Cardiac fibroblast (primary cell): ENCODE measurements around the gene ATP1A2.

Source experiments
- DNase-seq, 2 donors: peaks; one replicate each; pipeline versions ENCODE4 v3.0.0 to v3.0.0-alpha.2; 2010; ENCODE audit warnings: low read depth in 2 of 2
- H3K4me3 ChIP-seq, 2 donors: replicated peaks in 1 of 2; 1 replicate in 1 of 2; 2 replicates in 1 of 2; pipeline ENCODE4 v1.5.1; 2011; ENCODE audit warnings: low read depth in 2 of 2, low read length in 2 of 2, mild to moderate bottlenecking in 2 of 2, moderate library complexity in 1 of 2
- CTCF ChIP-seq: IDR thresholded peaks from one replicate; pipeline ENCODE4 v1.5.1; 2011; ENCODE audit warnings: low read depth, mild to moderate bottlenecking, low read length, inconsistent platforms

The ATP1A2 gene

GRCh38 chr1:160177231-160177630 lies 61.7 kb downstream of the ATP1A2 start:
- H3K4me3 ChIP-seq = no peak overlapping the region
- TF ChIP-seq CTCF = no peak
- no peak for DNase-seq

DNA sequence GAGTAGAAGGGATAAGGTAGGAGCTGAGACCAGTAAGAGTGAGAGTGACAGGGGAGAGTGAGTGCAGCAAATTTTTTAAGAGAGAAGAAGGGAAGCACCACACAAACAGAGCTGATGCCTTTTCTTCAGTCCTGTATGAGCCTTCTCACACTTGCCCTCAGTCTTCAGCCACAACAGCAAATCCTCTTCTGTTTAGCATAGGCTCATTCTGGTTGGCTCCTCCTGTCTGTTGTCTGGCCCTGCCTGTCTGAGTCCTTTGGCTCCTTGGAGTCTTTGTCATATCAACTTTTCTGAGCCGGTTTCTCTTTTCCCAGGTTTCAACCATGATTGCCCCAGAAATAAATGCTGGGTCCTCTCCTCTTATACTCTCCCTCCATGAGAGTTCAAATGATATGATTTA lies 62.1 kb downstream of the ATP1A2 start:
- no peak for TF ChIP-seq CTCF
- DNase-seq = no peak
- no peak overlapping the region for H3K4me3 ChIP-seq

- no peak for DNase-seq
- no peak for TF ChIP-seq CTCF
Observed at GRCh38 chr1:160178731-160179130, 63.2 kb downstream of the ATP1A2 start.

GRCh38 chr1:160179336-160179735 lies 63.8 kb downstream of the ATP1A2 start:
- H3K4me3 ChIP-seq = no peak overlapping the region
- TF ChIP-seq CTCF = no peak
- DNase-seq = no peak

More at GRCh38 chr1:160178731-160179130, 63.2 kb downstream of the ATP1A2 start:
- H3K4me3 ChIP-seq = no peak overlapping the region

DNA sequence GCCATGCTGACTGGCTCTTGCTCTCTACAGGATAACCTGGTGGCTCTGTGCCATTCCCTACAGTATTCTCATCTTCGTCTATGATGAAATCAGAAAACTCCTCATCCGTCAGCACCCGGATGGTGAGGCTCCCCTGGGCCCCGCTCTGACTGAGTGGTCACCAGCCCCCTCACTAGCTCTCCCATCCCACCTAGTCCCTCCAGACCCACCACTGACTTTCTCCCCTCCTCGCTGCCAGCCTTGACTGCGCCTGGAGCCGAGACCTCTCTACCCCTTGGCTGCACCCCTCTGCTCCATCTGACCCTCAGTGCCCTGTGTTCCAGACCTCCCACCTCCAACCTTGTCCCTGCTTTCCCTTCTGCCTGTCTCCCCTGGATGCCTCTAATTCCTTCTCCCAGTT lies 70.7 kb downstream of the ATP1A2 start:
- no peak overlapping the region for H3K4me3 ChIP-seq
- DNase-seq = no peak

DNA sequence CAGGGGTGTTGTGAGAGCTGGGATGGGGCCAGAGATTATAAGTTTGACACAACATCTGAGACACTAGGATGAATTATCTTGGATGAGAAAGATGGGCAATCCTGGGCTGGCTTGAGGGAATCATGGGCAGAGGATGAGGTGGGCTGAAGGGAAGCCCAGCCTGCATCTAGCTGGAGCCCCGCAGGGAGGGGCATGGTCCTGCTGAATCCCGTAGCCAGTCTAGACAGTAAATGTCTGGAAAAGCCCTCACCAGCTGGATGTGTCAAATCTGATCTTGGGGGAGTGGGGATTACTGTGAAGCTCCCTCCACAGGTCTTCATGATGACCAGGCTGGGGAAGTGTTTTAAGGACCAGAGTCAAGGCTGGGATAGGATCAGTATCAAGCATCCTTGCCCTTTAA lies 71.2 kb downstream of the ATP1A2 start:
- no peak for TF ChIP-seq CTCF
- no peak for DNase-seq
- no peak overlapping the region for H3K4me3 ChIP-seq

More for the DNA sequence above, 70.7 kb downstream of the ATP1A2 start:
- TF ChIP-seq CTCF = no peak

DNA sequence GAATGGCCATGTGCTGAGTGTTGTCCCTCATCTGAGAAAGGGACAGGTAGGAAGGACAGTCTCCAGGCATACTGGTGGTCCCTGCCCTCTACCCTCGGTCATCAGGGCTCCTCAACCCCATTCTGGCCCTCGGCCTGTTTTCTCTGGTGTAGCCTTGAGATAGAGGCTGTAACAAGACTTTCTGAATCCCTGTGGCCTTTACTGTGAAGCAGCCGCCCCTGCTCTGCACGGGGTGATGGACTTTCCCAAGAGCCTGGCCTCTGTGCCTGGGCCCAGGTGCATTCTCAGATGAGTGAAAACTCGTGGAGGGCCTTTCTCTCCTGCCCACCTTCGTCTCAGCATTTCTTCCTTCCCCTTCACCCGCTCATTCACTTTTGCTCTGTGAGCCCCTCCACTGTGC lies 71.8 kb downstream of the ATP1A2 start:
- H3K4me3 ChIP-seq = no peak overlapping the region
- TF ChIP-seq CTCF = no peak
- no peak for DNase-seq
